ENCODE results near the gene AGTRAP.
A peak's percentile ranks its signal among the peaks of the same experiment; 100 is the strongest.

The AGTRAP gene

GRCh38 chr1:11736746-11737639 is 1.1 kb downstream of the AGTRAP start:
- peak; percentile 38 to 56 for DNase-seq

DNA sequence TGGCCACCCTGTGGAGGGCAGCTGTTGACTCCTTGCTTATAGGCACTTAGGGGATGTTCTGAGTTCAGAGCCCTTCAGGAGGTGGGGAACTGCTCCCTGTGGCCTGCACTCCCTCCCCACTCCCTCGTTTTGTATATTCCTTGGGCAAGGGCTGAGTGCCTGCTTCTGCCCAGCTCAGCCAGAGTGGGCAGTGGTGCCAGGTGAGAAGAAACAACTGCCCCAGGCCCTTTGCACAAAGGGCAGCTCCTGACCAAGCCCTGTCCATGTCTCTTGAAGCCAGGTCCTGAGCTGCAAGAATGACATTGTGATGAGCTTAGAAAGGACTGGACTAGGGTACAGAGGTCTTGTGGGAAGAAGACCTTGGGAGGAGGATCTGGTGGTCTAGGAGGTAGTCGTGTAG is 2.2 kb downstream of the AGTRAP start:
- no peak for DNase-seq

GRCh38 chr1:11738783-11739182 is 2.8 kb downstream of the AGTRAP start:
- no peak for DNase-seq

DNA sequence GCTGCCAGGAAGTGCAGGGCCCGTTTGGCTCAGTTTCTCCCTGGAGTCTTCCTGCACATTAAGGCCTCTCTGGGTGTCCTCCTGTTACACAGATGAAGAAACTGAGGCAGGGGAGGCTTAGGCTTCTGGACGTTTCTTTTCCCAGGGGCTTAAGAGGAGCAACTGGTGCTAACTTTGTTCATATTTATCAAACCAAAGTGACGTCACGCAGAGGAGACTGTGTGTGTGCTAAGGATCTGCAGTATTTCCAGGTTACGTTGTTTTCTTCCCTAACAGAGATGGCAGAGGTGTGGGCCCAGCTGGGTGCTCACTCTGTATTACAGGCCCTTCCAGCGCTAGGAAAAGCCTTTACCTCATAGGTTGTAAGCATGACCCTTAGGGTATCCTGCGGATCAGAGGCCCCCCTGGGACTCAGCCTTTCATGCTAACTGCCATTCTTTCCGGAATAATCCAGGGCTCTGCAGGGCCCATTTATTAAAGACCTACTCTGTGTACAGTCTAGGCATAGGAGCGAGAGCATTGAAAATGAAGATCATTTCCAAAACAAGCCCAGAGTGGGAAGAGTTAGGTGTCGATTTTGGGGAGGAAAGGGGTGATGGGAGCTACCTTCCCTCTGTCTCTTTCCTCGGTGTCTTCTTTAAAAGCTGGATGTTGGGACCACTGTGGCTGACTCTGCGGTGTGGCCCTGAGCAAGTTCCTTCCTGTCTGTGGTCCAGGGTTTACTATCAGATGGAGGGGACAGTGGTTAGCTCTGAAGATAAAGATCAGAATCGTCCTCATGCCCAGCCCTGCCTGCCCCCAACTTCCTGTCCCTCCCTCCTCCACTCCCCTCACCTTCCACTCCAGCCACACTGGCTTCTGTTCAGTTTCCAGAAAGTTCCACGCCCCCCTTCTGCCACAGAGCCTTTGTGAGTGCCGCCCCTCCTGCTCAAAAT is 4.6 kb downstream of the AGTRAP start:
- DNase-seq, result peak; percentile 31 to 40

DNA sequence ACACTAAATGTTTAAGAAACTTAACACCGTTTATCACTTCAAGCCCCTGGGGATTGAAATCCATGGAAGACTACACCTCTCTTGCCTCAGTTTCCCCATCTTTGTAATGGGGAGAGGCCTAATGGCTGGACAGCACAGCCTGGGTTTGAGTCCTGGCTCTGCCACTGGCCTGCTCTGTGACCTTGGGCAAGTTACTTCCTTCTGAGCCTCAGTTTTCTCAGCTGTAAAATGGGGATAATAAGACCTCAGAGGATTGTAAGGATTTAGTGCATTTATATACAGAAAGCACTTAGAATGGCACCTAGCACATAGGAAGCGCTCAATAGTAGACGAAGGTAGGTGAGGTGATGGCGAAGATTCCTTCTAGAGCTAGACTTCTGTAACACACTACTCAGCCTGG is 5.5 kb downstream of the AGTRAP start:
- no peak for DNase-seq

- no peak for DNase-seq
These were observed 6.1 kb downstream of the AGTRAP start for GRCh38 chr1:11741919-11742558.

DNA sequence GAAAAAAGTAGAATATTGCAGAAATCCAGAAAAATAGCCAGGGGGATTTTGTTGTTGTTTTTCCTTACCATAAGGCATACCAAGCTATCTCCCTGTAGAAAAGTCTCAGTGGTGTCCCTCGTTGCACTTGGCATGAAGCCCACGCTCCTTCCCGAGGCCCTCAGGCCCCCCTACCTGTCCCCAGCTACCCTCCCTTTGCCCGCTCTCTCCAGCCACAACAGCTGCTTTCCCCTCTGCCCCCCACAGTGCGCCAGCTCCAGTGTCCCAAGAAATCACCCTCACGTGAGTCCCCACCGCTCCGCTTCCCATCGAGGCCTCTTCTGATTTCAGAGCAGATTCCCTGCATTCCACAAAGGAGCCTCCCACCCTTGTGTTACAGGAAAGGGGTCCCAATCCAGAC is 8.4 kb downstream of the AGTRAP start:
- DNase-seq, result no peak

GRCh38 chr1:11746092-11746491 is 10.2 kb downstream of the AGTRAP start:
- DNase-seq, result no peak

DNA sequence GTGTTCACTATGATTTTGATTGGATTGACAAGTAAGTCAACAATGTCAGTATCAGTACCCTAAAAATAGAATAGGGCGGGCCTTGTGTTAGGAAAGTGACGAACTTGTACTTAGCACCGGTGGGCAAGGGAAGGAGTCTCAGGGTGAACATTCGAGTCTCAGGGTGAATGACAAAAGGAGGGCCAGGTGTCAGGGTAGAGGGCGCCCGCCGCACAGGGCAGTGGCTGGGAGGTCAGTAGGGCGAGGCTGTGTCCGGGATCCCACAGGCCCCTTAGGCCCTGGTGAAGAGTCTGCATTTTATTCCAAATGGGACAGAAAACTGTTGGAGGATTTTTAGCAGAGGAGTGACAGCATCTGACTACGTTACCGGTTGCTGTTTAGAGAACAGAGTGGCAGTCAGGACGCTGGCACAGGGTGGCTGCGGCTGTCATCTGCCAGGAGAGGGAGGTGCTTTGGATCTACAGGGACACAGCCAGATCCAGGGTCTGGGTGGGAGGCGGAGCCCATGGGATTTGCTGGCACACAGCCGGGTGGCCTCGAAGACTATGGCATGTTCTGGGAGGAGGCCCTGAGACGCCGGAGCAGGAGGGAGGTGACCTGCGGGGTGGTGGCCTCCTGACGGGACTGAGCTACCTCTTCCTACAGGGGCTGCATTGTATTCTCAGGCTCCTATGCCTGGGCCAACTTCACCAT is 11.0 kb downstream of the AGTRAP start:
- no peak for DNase-seq

DNA sequence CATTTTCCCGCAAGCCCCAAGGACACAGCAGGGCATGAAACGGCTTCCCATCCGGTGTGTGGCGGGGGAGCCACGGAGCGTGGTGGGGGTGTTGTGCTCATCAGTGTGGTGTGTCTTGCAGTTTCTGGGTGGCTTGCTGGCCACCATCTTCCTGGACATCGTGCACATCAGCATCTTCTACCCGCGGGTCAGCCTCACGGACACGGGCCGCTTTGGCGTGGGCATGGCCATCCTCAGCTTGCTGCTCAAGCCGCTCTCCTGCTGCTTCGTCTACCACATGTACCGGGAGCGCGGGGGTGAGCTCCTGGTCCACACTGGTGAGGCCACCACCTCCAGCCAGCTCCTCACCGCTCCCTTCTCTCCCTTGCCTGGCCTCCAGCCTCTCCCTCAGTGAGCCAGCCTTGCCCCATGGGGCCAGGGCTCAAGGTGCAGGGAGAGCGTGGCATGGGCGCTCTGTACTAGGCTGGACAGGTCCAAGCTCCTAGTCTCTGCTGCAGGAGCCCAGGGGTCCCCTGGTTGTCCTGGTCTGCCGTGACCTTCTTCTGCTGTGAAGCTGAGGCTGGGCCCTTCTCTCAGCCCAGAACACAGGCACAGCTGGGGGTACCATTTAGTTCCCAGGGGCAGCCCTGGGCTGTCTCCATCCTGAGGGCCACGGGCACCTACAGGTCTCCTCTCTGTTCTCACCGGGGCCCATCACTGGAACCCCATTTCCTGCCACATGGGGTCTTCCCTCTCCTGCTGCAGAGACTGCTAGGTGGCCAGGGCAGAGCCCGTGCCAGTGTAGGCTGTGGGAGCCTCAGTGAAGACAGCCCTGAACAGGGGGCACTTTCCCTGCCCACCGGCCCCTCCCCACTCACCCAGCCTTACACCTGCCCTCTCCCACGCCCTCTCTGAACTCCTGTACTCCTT is 12.6 kb downstream of the AGTRAP start:
- DNase-seq, result no peak

GRCh38 chr1:11749203-11749689 is 13.3 kb downstream of the AGTRAP start:
- DNase-seq, result peak; percentile 53 to 68

GRCh38 chr1:11749996-11750395 is 14.1 kb downstream of the AGTRAP start:
- DNase-seq, result no peak

DNA sequence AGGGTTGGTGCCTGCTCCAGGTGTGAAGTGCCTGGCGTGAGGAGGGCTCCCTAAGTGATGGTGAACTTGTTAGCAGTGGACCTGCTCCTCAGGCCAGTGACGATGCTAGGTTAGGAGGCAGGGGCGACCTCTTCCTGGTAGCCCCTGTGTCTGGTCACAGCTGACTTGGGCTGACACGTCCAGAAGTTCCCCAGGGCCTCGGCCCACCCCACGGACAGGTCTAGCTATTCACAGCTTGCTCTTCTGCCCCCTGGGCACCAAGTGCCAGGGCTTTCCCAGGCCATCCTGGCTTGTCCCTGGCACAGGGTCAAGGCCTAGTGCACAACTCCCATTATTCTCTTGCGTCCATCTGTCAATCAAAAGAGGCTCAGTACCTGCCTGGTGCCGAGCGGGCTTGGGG is 15.2 kb downstream of the AGTRAP start:
- no peak for DNase-seq

DNA sequence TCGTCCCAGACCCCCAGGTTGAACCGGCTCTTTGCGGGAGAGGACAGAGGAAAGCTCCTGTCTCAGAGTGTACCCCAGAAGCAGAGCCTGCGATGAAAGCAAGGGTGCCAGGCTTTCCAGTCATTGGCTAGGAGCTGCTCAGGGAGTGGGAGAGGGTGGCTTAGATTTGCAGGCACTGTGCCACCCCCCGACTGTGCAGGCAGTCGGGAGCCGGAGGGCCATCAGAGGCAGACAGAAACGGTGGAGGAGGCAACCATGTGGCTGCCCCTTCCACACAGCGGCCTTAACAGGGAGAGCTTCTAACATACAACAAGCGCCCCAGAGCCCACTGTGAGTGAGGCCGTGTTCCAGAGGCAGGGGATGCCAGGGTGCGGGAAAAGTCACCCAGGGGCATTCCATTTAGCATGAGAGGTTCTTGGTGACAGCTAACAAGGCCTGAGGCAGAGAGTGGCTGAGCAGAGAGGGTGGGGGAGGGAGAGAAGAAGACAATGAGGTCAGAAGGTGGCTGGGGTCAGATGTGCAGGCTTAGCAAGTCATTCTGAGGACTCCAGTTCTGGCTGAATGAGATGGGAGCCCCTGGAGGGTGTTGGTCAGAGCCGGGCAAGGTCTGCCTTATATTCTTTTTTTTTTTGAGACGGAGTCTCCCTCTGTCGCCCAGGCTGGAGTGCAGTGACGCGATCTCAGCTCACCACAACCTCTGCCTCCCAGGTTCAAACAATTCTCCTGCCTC is 16.6 kb downstream of the AGTRAP start:
- DNase-seq, result no peak

GRCh38 chr1:11753555-11754208 is 17.7 kb downstream of the AGTRAP start:
- DNase-seq, result no peak

- DNase-seq, result no peak
These were observed 21.1 kb downstream of the AGTRAP start for GRCh38 chr1:11757047-11757446.

DNA sequence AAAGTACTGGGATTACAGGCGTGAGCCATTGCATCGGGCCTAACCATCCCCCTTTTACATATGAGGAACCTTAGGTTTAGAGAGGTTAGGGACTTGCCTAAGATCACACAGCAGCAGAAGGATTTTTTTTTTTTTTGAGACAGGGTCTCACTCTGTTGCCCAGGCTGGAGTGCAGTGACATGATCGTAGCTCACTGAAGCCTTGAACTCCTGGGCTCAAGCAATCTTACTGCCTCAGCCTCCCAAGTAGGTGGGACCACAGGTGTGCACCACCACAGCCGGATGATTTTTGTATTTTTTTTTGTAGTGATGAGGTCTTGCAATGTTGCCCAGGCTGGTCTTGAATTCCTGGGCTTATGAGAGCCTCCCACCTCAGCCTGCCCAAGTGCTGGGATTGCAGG is 23.9 kb downstream of the AGTRAP start:
- DNase-seq, result no peak

DNA sequence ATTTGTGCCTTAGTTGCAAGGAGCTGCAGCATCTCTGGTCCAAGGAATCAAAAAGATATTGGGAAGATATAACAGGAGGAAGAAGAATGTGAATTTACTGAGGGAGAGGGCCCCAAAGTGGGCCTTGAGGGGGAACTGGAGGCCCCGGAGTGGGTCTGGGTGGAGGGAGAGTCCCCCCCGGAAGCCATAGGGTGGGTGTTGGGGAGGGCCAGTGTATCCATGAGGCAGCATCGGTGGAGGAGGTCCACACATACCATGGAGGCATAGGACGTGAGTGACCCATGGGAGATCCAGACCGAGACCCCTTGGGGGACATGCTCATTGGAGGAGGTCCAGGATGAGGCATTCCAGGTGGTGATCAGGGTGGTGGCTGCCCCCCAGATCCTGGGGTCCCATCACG is 25.3 kb downstream of the AGTRAP start:
- DNase-seq, result no peak

- peak; percentile 20 to 35 for DNase-seq
These were observed 26.1 kb downstream of the AGTRAP start, which contains the start of gene C1orf167 for GRCh38 chr1:11761988-11762406. TSS of gene C1orf167 (plus strand) at chr1:11762193. CDS start at chr1:11764401, 2,208 bp downstream.

DNA sequence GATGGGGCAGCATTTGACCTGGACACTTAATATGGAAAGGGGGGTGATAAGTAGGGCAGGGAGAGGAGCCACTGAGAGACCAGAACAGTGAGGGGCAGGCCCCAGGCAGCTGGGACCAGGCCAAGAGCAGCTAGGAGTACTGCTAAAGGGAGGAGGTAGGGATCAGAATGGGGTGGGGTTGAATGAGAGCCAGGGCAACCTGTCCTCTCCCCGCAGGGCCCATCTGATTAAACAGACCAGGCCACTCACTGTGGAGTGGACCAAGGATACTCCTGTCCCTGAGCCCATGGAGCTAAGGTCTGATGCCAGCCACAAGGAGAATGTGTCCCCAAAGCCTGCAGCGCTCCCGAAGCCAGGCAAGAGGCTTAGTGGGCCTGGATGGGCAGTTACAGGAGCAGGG is 28.2 kb downstream of the AGTRAP start:
- no peak for DNase-seq

All from activated CD4-positive, alpha-beta T cell treated with anti-CD3 and anti-CD28 coated beads, Interleukin-2, amount 50 U/mL, for 48 hours (primary cell).